Thoracic aorta (tissue), 2 donors: ENCODE results near the gene MAD1L1. TPM values are rescaled to one million over a fixed set of nuclear protein-coding genes. Genes with fewer than 3 reads are reported as not detected.

Source experiments
- ATAC-seq: fragments of 150-250 bp; one replicate; pipeline ENCODE4 v1.8.0; 2017; ENCODE audit warnings: low read depth; ENCODE audit not compliant: insufficient number of reproducible peaks, low FRiP score
- DNase-seq: peaks from one replicate; pipeline ENCODE4 v3.0.0-alpha.2; 2020; ENCODE audit warnings: low spot score
- H3K27ac ChIP-seq, 2 donors: fragments of 200-600 bp; sonication (generic); 1 replicate in 1 of 2; 2 replicates in 1 of 2; pipeline ENCODE4 v1.5.1; 2016; ENCODE audit warnings: mild to moderate bottlenecking in 2 of 2, moderate library complexity in 2 of 2
- H3K27me3 ChIP-seq: fragments of 200-600 bp; sonication (generic); replicated peaks from 2 replicates; pipeline ENCODE4 v1.6.0; 2016; ENCODE audit warnings: mild to moderate bottlenecking; ENCODE audit not compliant: insufficient read depth
- H3K36me3 ChIP-seq: fragments of 200-600 bp; sonication (generic); one replicate; pipeline ENCODE4 v1.5.1; 2016
- H3K4me1 ChIP-seq, 2 donors: fragments of 200-600 bp; sonication (generic); 1 replicate in 1 of 2; 2 replicates in 1 of 2; pipeline versions ENCODE4 v1.5.1 to v1.6.0; 2016; ENCODE audit warnings: low read depth in 2 of 2, mild to moderate bottlenecking in 1 of 2; ENCODE audit not compliant: control insufficient read depth in 1 of 2
- H3K4me3 ChIP-seq: fragments of 200-600 bp; sonication (generic); 2 replicates; pipeline ENCODE4 v1.5.1; 2016; ENCODE audit warnings: mild to moderate bottlenecking
- H3K9me3 ChIP-seq: fragments of 200-600 bp; sonication (generic); 2 replicates; pipeline ENCODE4 v1.5.1; 2016
- CTCF ChIP-seq: fragments of 200-600 bp; sonication (generic); IDR thresholded peaks from one replicate; pipeline ENCODE4 v1.5.1; 2019; ENCODE audit warnings: antibody characterized with exemption
- total RNA-seq, 2 donors: library from RNA; depleted of rRNA; stranded (reverse); fragments of >200 nt; gene quantifications; one replicate each; pipeline versions ENCODE4 v1.1.0 to v1.2.3, GENCODE V29; 2016

The MAD1L1 gene
- total RNA-seq, 2 donors from 2014 or later: 27.4 to 41.3 TPM

- Histone ChIP-seq H3K27me3 (no peaks in the 10 kb centered on the region), H3K36me3 (no peaks in the 10 kb centered on the region), H3K4me1 (peaks cover 0 to 4% of the 10 kb centered on the region in 2 donors), H3K9me3 (no peaks in the 10 kb centered on the region), H3K4me3 (no peak overlapping the region), H3K27ac (no peak overlapping the region)
- no peak for DNase-seq
- no peak for ATAC-seq
- TF ChIP-seq CTCF: no peak
Observed at GRCh38 chr7:2013381-2014311, 219.1 kb downstream of the MAD1L1 start.

GRCh38 chr7:2012981-2013380 lies 219.8 kb downstream of the MAD1L1 start:
- TF ChIP-seq CTCF: no peak
- Histone ChIP-seq H3K4me1 (no peaks in the 10 kb centered on the region), H3K36me3 (no peaks in the 10 kb centered on the region), H3K9me3 (no peaks in the 10 kb centered on the region), H3K27ac (no peak overlapping the region), H3K4me3 (no peak overlapping the region), H3K27me3 (no peaks in the 10 kb centered on the region)
- DNase-seq: no peak
- no peak for ATAC-seq

- Histone ChIP-seq H3K27me3 (no peaks in the 10 kb centered on the region), H3K4me3 (no peak overlapping the region), H3K27ac (no peak overlapping the region), H3K9me3 (no peaks in the 10 kb centered on the region), H3K36me3 (no peaks in the 10 kb centered on the region), H3K4me1 (no peaks in the 10 kb centered on the region)
- ATAC-seq: no peak
- no peak for DNase-seq
- no peak for TF ChIP-seq CTCF
Observed at GRCh38 chr7:2012044-2012900, 220.5 kb downstream of the MAD1L1 start.

- no peak for ATAC-seq
- H3K9me3 ChIP-seq: no peaks in the 10 kb centered on the region
- H3K27ac ChIP-seq: no peak overlapping the region
- DNase-seq: no peak
- no peaks in the 10 kb centered on the region for H3K36me3 ChIP-seq
- no peak overlapping the region for H3K4me3 ChIP-seq
- H3K4me1 ChIP-seq: no peaks in the 10 kb centered on the region
- no peaks in the 10 kb centered on the region for H3K27me3 ChIP-seq
- no peak for TF ChIP-seq CTCF
Observed at GRCh38 chr7:2011266-2012043, 221.3 kb downstream of the MAD1L1 start.
